HepG2 (cell line): ENCODE results near the gene TIMM13. TPM values are rescaled to one million over a fixed set of nuclear protein-coding genes. Genes with fewer than 3 reads are reported as not detected.

Source experiments
- AGO1 ChIP-seq: fragments of 200-400 bp; formaldehyde crosslinking; IDR thresholded peaks from 2 replicates; pipeline ENCODE4 v1.6.1; 2017; ENCODE audit warnings: mild to moderate bottlenecking, low read depth, low read length, moderate library complexity; ENCODE audit not compliant: poor library complexity, severe bottlenecking
- ATF7 ChIP-seq, 2 experiments: fragments of 450-650 bp in 1 of 2; sonication (generic) in 1 of 2; formaldehyde crosslinking in 1 of 2; IDR thresholded peaks; 2 replicates each; pipeline versions ENCODE4 v1.4.0 to v1.6.1; 2016 to 2020; ENCODE audit warnings: antibody characterized with exemption in 1 of 2, mild to moderate bottlenecking in 1 of 2, missing genetic modification reagents in 1 of 2
- ERF ChIP-seq: IDR thresholded peaks from 2 replicates; pipeline ENCODE4 v1.6.1; 2018; ENCODE audit warnings: missing biosample characterization, missing genetic modification reagents
- KDM6A ChIP-seq: IDR thresholded peaks from 2 replicates; pipeline ENCODE4 v1.6.1; 2016; ENCODE audit warnings: low read depth
- SRSF1 ChIP-seq: fragments of 200-400 bp; formaldehyde crosslinking; optimal IDR thresholded peaks from 2 replicates; pipeline ENCODE3; 2017; ENCODE audit warnings: mild to moderate bottlenecking, low read depth, low read length, moderate library complexity
- XRCC5 ChIP-seq: fragments of 200-400 bp; formaldehyde crosslinking; optimal IDR thresholded peaks from 2 replicates; pipeline ENCODE3; 2017; ENCODE audit warnings: mild to moderate bottlenecking, low read length
- ZNF326 ChIP-seq: sonication (generic); formaldehyde crosslinking; IDR thresholded peaks from 2 replicates; pipeline ENCODE4 v1.4.0; 2020; ENCODE audit warnings: missing genetic modification reagents, borderline replicate concordance
- polyA plus RNA-seq, 8 experiments: library from polyadenylated mRNA; depleted of rRNA in 3 of 8; stranded (reverse) in 7 of 8; unstranded in 1 of 8; fragments of >200 nt; fragmentation: Illumina TruSeq in 4 of 8; extraction: Trizol in 4 of 8; gene quantifications; 2 replicates each; pipeline versions ENCODE4 v1.2.1 to v1.2.3, GENCODE V29; 2011 to 2016; ENCODE audit warnings: low read depth in 4 of 8, missing spikeins in 1 of 8, mixed read lengths in 1 of 8; ENCODE audit not compliant: insufficient read depth in 1 of 8
- total RNA-seq, 5 experiments: library from RNA; depleted of rRNA; stranded (reverse); fragments of >200 nt; fragmentation: Illumina TruSeq; extraction: Trizol; gene quantifications; 2 replicates each; pipeline ENCODE4 v1.2.3, GENCODE V29; 2016; ENCODE audit warnings: low read depth in 1 of 5
- TF ChIP-seq, protein P1 (sequence below): sonication (generic); formaldehyde crosslinking; IDR thresholded peaks from 2 replicates; pipeline ENCODE4 v1.4.0; 2020; ENCODE audit warnings: missing genetic modification reagents, borderline replicate concordance
- TF ChIP-seq, protein P2 (sequence below): sonication (generic); formaldehyde crosslinking; IDR thresholded peaks from 2 replicates; pipeline ENCODE4 v1.4.0; 2020; ENCODE audit warnings: missing genetic modification reagents, borderline replicate concordance
- TF ChIP-seq, protein P3 (sequence below), 2 experiments: sonication (generic) in 1 of 2; formaldehyde crosslinking in 1 of 2; IDR thresholded peaks; 2 replicates each; pipeline versions ENCODE4 v1.4.0 to v1.6.1; 2018 to 2020; ENCODE audit warnings: missing genetic modification reagents in 2 of 2, borderline replicate concordance in 1 of 2, low read depth in 1 of 2, mild to moderate bottlenecking in 1 of 2, missing biosample characterization in 1 of 2
- TF ChIP-seq, protein P4 (sequence below): sonication (generic); formaldehyde crosslinking; IDR thresholded peaks from 2 replicates; pipeline ENCODE4 v1.5.1; 2020; ENCODE audit warnings: mild to moderate bottlenecking, missing genetic modification reagents, moderate library complexity
- TF ChIP-seq, protein P5 (sequence below): sonication (generic); formaldehyde crosslinking; IDR thresholded peaks from 2 replicates; pipeline ENCODE4 v1.4.0; 2020; ENCODE audit warnings: missing genetic modification reagents, low read depth, mild to moderate bottlenecking, borderline replicate concordance

TIMM13 gene
- total and polyA plus RNA-seq, 2 of the 13 experiments (the other 11 are each of a cell fraction or from before 2014, with no cell fraction given): 48.4 to 108 TPM

DNA sequence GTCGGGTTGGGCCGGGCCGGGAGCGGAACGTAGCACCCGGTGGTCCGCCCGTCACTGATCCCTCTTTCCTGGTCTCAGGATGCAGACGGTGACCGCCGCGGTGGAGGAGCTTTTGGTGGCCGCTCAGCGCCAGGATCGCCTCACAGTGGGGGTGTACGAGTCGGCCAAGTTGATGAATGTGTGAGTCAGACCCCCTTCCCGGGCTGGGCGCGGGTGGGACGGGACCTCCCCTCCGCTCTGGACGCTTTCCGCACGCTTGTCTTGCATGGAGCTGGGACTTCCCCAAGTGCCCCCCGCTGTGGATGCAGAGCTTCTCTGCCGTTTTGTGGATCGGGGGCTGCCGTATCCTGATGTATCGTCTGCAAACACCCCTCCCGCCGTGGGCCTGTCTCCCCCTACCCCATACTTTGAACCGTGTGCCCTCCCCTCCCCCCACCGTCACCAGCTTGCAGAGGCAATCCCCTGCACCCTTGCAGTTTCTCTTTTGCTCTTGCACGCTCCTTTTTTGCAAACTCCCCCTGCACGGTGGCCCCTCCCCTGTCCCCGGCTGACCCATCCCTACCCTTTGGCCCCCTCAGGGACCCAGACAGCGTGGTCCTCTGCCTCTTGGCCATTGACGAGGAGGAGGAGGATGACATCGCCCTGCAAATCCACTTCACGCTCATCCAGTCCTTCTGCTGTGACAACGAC lies 49.2 kb upstream of the TIMM13 start (continued):
- TF ChIP-seq, protein P1, sequence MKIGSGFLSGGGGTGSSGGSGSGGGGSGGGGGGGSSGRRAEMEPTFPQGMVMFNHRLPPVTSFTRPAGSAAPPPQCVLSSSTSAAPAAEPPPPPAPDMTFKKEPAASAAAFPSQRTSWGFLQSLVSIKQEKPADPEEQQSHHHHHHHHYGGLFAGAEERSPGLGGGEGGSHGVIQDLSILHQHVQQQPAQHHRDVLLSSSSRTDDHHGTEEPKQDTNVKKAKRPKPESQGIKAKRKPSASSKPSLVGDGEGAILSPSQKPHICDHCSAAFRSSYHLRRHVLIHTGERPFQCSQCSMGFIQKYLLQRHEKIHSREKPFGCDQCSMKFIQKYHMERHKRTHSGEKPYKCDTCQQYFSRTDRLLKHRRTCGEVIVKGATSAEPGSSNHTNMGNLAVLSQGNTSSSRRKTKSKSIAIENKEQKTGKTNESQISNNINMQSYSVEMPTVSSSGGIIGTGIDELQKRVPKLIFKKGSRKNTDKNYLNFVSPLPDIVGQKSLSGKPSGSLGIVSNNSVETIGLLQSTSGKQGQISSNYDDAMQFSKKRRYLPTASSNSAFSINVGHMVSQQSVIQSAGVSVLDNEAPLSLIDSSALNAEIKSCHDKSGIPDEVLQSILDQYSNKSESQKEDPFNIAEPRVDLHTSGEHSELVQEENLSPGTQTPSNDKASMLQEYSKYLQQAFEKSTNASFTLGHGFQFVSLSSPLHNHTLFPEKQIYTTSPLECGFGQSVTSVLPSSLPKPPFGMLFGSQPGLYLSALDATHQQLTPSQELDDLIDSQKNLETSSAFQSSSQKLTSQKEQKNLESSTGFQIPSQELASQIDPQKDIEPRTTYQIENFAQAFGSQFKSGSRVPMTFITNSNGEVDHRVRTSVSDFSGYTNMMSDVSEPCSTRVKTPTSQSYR (CRISPR knock-in tag): peak; percentile 17
- TF ChIP-seq, protein P2, sequence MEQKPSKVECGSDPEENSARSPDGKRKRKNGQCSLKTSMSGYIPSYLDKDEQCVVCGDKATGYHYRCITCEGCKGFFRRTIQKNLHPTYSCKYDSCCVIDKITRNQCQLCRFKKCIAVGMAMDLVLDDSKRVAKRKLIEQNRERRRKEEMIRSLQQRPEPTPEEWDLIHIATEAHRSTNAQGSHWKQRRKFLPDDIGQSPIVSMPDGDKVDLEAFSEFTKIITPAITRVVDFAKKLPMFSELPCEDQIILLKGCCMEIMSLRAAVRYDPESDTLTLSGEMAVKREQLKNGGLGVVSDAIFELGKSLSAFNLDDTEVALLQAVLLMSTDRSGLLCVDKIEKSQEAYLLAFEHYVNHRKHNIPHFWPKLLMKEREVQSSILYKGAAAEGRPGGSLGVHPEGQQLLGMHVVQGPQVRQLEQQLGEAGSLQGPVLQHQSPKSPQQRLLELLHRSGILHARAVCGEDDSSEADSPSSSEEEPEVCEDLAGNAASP (CRISPR knock-in tag): peak; percentile 33; the same call in 1 of the 2 replicates
- TF ChIP-seq, protein P3, sequence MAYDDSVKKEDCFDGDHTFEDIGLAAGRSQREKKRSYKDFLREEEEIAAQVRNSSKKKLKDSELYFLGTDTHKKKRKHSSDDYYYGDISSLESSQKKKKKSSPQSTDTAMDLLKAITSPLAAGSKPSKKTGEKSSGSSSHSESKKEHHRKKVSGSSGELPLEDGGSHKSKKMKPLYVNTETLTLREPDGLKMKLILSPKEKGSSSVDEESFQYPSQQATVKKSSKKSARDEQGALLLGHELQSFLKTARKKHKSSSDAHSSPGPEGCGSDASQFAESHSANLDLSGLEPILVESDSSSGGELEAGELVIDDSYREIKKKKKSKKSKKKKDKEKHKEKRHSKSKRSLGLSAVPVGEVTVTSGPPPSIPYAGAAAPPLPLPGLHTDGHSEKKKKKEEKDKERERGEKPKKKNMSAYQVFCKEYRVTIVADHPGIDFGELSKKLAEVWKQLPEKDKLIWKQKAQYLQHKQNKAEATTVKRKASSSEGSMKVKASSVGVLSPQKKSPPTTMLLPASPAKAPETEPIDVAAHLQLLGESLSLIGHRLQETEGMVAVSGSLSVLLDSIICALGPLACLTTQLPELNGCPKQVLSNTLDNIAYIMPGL (CRISPR knock-in tag; IDR thresholded peaks at IDR 0.05; ENCODE audit: borderline replicate concordance in 1 of 2, low read depth in 1 of 2): 0 out of 4 replicates have a peak, but pooled peaks of 1 of the 2 experiments have one; percentile 20
- TF ChIP-seq ATF7 (IDR thresholded peaks at IDR 0.05) (no peak), ATF7 (CRISPR knock-in tag; IDR thresholded peaks at IDR 0.05) (no peak), SRSF1 (peak; percentile 28), AGO1 (peak; percentile 68), XRCC5 (peak; percentile 7), ERF (CRISPR knock-in tag) (no peak), ZNF326 (CRISPR knock-in tag) (no peak), KDM6A (CRISPR knock-in tag) (0 out of 2 replicates have a peak, but pooled peaks have one; percentile 5)
- TF ChIP-seq, protein P4, sequence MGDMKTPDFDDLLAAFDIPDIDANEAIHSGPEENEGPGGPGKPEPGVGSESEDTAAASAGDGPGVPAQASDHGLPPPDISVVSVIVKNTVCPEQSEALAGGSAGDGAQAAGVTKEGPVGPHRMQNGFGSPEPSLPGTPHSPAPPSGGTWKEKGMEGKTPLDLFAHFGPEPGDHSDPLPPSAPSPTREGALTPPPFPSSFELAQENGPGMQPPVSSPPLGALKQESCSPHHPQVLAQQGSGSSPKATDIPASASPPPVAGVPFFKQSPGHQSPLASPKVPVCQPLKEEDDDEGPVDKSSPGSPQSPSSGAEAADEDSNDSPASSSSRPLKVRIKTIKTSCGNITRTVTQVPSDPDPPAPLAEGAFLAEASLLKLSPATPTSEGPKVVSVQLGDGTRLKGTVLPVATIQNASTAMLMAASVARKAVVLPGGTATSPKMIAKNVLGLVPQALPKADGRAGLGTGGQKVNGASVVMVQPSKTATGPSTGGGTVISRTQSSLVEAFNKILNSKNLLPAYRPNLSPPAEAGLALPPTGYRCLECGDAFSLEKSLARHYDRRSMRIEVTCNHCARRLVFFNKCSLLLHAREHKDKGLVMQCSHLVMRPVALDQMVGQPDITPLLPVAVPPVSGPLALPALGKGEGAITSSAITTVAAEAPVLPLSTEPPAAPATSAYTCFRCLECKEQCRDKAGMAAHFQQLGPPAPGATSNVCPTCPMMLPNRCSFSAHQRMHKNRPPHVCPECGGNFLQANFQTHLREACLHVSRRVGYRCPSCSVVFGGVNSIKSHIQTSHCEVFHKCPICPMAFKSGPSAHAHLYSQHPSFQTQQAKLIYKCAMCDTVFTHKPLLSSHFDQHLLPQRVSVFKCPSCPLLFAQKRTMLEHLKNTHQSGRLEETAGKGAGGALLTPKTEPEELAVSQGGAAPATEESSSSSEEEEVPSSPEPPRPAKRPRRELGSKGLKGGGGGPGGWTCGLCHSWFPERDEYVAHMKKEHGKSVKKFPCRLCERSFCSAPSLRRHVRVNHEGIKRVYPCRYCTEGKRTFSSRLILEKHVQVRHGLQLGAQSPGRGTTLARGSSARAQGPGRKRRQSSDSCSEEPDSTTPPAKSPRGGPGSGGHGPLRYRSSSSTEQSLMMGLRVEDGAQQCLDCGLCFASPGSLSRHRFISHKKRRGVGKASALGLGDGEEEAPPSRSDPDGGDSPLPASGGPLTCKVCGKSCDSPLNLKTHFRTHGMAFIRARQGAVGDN (CRISPR knock-in tag): peak; percentile 45
- TF ChIP-seq, protein P5, sequence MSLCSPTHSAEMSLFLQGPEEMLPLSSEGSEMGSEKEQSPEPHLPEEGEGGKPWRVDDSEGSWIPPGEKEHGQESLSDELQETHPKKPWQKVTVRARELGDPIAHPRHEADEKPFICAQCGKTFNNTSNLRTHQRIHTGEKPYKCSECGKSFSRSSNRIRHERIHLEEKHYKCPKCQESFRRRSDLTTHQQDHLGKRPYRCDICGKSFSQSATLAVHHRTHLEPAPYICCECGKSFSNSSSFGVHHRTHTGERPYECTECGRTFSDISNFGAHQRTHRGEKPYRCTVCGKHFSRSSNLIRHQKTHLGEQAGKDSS (CRISPR knock-in tag): no peak
